Stimulated activated CD8-positive, alpha-beta memory T cell treated with anti-CD3 and anti-CD28 coated beads, Interleukin-15, amount 100 ng/mL, for 4 hours (primary cell): ENCODE measurements around the gene TNRC6B.
"Not testable (repeated sequence)": the region's sequence is repeated elsewhere in the genome, so short reads cannot be mapped to it uniquely, and the experiment has no call there.

ENCODE experiments used
- DNase-seq, 2 donors: peaks; one replicate each; pipeline ENCODE4 v3.0.0-alpha.2; 2020; ENCODE audit warnings: low read depth in 2 of 2

Gene TNRC6B

GRCh38 chr22:40177738-40178416 is at the start of gene TNRC6B:
Gene TNRC6B (plus strand): TSS chr22:40177925. CDS start chr22:40178136, 211 bp downstream.
- peak; percentile 32 to 75 for DNase-seq

- DNase-seq: peak in 1 of 2 donors; percentile 6
These were observed 48.7 kb upstream of the TNRC6B start for GRCh38 chr22:40128989-40129388.

GRCh38 chr22:40137132-40137531 is 40.6 kb upstream of the TNRC6B start:
- no peak for DNase-seq

GRCh38 chr22:40138866-40139265 is 38.9 kb upstream of the TNRC6B start:
- DNase-seq: no peak

GRCh38 chr22:40147388-40148176 is 30.1 kb upstream of the TNRC6B start:
- DNase-seq: no peak

GRCh38 chr22:40153192-40153591 is 24.5 kb upstream of the TNRC6B start:
- DNase-seq: no peak

GRCh38 chr22:40153705-40154104 is 24.0 kb upstream of the TNRC6B start:
- DNase-seq: no peak

GRCh38 chr22:40156001-40156516 is 21.7 kb upstream of the TNRC6B start:
- DNase-seq: no peak

- not testable (repeated sequence) for DNase-seq
These were observed 21.0 kb upstream of the TNRC6B start for GRCh38 chr22:40156682-40157081.

- no peak for DNase-seq
These were observed 20.3 kb upstream of the TNRC6B start for GRCh38 chr22:40157330-40157945.

- no peak for DNase-seq
These were observed 16.5 kb upstream of the TNRC6B start for GRCh38 chr22:40161194-40161593.

- not testable (repeated sequence) for DNase-seq
These were observed 12.2 kb upstream of the TNRC6B start for GRCh38 chr22:40165537-40165936.

- no peak for DNase-seq
These were observed 2.0 kb upstream of the TNRC6B start for GRCh38 chr22:40175611-40176244.

- peak; percentile 47 to 60 for DNase-seq
These were observed 596 bp upstream of the TNRC6B start for GRCh38 chr22:40176921-40177737.

- DNase-seq: no peak
These were observed 988 bp downstream of the TNRC6B start for GRCh38 chr22:40178417-40179409.

- DNase-seq: no peak
These were observed 1.8 kb downstream of the TNRC6B start for GRCh38 chr22:40179526-40179925.

GRCh38 chr22:40180403-40180802 is 2.7 kb downstream of the TNRC6B start:
- DNase-seq: no peak

GRCh38 chr22:40181323-40181722 is 3.6 kb downstream of the TNRC6B start:
- DNase-seq: no peak

- DNase-seq: no peak
These were observed 4.6 kb downstream of the TNRC6B start for GRCh38 chr22:40182231-40182835.
